Measurements from ENCODE around the gene CDH6.

CDH6 gene

DNA sequence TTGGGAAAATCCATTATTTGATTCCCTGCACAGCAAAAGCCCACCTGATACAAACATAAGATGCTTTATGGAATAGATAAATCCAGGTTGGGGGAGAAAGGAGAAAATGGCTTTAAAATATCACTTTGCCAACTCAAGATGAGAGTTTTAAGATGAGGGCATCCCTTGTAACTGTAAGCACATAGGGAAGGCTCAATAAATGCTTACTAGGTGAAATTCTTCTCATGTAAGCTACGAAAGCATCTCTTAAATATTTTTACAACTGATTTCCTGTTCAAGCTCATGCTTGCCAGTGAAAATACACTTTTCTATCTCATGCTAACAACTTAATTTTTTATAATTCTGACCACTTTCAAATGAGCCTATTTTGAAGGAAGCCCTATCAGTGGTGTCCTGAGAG is 11.5 kb downstream of the CDH6 start:
- FAIRE-seq: no peak

DNA sequence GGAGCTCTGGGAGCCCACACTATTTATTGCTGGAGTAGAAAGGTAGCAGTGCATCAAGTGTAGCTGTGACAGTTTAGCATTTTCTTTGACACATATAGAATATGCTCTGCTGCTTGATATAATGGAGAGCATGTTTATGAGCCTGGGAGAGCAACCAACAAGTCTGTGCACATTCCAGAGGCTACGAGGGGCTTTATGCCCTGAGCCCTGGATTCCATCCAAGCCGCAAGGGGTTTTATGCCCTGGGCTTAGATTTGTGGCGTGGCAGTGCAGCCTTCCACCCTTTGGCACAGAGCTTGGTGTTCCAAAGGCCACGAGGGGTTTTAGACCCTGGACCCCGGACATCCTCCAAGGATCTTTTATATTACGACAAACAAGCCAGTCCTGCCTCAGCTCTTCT is 14.6 kb downstream of the CDH6 start:
- no peak for FAIRE-seq

DNA sequence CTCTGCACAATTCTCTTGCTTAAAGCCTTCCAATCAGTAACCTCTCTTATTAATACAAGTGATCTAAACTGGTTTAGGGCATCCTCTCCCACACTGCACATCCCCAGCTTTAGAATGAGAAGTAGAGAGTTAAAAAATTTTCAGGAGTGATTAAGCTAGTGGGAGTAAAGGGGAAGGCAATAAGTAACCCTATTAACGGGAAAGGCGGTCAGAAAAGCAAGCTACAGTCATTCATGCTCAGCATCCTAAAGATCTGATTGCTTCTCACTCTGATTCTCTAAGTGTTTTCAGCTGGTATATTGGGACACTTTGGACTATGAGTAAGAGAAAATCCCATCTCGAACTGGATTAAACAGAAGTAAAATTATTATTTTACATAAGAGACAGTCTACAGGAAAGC is 15.8 kb downstream of the CDH6 start:
- FAIRE-seq: no peak

DNA sequence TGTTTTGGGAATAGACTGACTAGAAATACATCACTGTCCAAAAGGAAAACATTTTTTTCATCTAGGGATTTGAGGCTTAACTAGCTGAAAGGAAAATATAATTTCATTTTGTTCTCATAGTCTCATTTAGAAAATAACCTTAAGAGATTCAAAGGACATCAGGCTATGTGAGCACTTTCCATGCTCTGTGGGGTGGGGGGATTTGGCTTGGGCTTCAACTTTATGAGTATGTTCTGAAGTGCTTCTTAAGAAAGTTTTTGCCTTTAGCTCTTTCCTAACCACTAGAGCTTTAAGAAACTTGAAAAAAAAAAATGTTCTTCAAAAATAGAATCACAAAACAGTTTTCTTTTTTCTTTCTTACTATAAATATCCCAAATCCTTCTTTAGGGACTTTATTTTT is 17.6 kb downstream of the CDH6 start:
- FAIRE-seq: no peak

DNA sequence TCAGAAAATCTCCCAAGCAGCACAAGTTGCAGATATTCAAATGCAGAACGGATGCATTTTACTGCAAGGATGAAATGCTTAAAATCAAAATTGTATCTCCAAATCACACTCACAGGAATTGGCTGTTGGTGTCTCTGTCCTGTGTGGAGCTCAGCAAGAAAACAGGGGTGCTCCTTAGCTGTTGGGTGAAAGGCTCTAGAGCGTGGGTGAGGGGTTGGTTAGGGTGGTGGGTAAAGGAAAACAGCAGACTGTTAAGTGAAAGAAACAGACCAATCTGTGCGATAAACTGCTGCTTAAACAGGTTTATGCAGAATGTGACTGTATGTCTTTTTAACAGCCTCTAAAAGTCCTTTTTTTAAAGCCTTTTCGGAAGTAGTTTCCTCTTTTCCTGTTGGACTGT is 19.8 kb downstream of the CDH6 start:
- no peak for FAIRE-seq

DNA sequence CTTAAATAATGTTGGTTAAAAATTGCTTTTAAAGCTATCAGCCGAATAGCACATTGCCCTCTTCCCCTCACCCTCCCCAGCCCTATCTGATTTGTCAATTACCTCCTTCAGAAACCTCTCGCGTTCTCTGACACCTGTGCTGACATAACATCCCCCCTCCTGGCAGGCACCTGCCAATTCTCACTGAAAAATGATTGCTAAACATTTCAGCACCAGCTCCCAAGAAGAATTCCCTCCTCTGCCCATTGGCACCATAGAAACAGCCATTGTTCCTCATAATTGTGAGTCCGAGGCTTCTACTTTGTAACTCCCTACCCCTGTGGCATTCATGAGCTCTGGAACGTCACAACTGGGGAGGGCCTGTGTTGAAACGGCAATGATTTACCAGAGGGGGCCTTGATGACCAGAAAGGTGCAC is 20.2 kb downstream of the CDH6 start:
- no peak for FAIRE-seq

DNA sequence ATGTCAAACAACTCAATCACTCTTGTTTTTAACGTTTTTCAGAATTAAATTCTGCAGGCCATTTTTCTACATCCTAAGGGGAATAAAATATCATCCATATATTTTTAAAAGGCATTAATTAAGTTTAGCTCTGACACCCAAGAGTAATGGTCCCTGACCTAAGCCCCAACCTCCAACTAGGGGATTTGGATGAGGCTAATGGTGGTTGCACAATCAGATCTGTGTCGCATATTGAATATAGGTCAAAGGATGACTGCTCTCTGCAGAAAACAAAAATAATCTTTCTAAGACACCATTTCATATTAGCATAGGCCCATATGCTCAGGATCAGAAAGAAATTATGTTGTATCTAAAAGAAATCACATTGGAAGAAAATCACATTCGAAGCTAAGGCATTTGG is 20.7 kb downstream of the CDH6 start:
- FAIRE-seq: no peak

DNA sequence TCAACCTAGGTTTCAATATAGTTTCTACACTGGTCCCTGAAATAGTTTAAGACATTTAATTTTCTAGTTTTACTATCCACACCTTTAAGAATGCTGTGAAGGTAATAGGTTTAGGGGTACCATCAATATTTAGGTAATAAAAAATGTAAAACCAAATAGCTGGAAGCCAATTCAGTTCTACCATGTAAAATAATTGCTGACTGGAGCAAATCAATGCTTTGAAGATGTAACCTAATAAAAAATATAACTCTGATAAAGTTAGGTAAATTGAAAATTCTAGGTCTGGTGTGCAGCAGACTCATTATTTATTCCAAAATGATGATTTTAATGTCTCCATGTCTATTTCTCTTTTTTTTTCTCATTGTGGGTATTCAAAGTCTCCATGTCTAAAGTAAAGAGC is 21.8 kb downstream of the CDH6 start:
- no peak for FAIRE-seq

DNA sequence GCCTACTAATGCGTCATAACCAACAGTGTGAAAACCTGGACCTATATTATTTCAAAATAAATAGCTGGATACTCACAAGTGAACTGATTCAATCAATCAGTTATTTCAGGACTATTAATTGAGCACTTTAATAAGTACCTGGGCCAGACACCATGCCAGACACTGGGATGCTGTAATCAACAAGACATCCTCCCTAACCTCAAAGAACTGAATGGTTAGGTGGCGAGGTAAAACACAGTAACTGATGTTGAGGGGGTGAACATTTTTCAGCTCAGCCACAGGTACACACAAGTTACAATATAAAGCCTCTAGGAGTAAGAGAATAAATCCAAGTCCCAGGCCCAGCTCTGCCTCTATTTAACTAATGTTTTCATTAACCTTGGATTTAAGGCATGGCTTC is 24.0 kb downstream of the CDH6 start:
- FAIRE-seq: no peak

DNA sequence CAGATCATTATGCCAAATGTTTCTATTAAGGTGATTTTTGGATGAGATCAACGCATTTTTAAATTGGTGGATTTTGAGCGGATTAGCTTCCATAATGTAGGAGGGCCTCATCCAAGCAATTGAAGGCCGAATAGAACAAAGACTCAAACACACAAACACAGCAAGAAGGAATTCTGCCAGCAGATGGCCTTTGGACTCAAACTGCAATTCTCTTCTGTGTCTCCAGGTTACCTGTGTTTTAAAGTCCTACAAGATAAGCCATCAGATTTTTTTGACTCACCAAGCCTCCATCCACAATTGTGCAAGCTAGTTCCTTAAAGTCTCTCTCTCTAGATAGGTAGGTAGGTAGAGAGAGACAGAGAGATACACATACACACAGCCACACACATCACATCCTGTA is 25.5 kb downstream of the CDH6 start:
- FAIRE-seq: no peak

DNA sequence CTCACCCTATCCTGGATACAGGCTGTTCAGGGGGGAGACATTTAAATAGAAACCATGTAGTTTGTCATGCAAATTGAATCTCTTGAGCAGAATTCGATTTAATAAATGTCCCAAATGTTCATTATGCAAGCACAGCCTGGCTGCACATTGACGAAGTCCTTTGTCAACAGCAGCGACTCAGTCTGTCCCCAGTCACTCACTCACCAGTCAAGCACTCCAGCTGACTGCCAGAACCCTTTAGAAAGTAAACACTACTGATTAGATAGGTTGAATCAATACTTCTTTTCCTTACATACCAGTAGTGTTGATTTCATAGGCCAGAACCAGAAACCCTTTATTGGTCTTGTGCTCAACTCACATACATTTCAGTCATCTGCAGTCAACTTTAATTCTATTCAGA is 27.5 kb downstream of the CDH6 start:
- FAIRE-seq: no peak

DNA sequence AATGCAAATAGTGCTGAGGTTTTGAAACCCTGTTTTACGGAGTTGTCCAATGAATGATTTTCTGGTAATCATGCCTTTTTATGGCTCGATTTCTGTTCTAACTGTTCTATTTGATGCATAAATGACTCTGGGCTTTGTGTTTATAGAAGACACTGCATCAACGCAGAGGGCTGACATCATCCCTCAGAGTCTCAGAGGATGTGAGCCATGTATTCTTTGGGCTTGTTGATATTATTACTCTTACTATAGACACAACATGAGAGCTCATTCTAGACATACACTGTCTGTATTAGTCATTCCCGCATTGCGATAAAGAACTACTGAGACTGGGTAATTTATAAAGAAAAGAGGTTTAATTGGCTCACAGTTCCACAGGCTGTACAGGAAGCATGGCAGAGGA is 31.6 kb downstream of the CDH6 start:
- FAIRE-seq: no peak

DNA sequence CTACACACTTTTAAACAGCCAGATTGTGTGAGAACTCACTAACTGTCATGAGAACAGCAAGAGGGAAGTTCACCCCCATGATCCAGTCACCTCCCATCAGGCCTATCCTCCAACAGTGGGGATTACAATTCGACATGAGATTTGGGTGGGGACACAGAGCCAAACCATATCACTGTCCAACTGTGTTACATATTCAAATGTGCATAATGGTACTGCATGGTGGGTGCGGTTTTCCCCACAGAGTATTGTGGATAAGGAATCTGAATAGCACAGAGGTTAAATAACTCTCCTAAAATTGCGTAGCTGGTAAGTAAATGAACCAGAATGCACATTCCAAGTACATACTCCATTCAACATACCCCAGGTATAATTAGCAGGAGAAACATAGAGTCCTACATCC is 32.1 kb downstream of the CDH6 start:
- FAIRE-seq: no peak

DNA sequence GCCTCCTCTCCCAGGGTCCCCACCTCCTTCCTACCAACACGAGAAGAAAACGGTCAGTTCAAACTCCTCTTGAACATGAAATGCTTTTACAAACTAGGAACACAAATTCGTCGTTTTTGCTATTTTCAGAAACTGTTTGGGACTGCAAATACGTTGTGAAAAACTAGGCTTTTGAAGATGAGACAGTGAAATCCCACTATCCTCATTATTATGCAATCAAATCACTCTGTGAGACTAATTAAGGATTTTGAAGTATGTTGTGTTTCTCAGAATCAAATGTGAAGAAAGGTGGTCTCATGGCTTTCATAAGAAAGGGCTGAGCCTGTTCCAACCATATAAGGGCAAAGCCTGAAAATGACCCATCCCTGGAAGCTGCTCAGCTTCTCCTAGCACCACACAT is 33.2 kb downstream of the CDH6 start:
- FAIRE-seq: no peak

DNA sequence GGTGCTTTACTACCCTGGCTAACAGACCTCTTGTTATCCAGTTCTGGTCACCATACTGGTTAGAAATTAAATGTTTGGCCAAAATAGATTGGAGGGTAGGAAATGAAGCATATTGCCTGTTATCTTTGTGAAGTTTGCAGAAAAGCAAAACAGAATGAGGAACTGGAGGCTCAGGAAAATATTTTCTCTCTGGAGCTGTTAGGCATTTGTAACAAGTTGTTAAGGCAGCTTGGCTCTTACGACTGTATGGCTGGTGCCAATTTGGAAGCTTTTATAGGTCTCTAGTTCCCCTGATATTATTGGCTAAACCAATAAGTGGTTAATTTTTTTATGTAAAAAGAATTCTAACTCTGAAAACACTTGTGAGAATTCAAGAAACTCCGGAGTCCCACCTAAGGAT is 35.8 kb downstream of the CDH6 start:
- FAIRE-seq: no peak

DNA sequence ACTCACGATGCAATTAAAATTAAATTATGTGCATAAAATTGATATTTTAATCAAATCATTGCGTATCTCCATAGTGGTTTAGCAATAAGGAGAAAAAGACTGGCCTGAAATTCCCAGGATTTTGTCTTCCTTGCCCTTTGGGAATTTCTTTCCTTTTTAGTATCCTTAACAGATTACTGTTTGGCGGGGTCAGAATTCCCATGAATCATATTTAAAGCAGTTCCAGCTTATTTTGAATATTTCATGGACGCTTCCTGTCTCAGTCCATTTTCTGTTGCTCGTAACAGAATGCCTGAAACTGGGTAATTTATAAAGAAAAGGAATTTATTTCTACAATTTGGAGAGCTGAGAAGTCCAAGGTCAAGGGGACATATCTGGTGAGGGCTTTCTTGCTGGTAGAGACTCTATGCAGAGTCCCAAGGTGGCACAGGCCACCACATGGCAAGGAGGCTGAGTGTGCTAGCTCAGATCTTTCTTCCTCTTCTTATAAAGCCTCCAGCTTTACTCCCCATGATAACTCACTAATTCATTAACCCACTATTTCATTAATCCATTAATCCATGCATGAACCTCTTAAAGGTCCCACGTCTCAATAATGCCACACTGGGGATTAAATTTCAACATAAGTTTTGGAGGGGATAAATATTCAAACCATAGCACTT is 37.8 kb downstream of the CDH6 start:
- no peak for FAIRE-seq

DNA sequence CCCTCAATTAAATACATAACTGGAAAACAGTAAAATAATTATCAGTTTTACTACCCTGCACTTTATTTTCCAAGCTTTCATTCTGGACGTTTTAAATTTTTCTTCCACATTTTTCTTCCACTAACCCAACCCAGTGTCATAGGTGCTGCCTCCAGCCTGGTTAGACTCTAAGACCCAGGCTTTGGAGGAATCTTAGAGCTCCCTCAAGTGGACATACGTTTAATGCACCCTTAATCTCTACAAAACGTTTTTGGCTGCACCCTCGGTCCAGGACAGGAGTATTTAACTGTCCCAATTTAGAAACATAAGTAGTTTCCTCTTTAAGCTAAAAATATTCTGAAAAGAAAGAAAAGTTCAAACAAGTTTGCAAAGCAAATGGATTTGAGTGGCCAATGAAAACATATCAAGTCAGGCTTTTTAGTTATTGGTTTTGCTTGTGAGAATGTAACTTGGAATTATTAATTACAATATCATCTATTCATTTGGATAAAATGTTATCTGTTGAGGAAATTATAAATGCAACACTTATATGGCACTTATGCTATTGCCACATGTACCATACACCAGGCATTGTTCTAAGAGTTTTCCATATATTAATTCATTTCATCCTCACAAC is 38.9 kb downstream of the CDH6 start:
- FAIRE-seq: no peak

DNA sequence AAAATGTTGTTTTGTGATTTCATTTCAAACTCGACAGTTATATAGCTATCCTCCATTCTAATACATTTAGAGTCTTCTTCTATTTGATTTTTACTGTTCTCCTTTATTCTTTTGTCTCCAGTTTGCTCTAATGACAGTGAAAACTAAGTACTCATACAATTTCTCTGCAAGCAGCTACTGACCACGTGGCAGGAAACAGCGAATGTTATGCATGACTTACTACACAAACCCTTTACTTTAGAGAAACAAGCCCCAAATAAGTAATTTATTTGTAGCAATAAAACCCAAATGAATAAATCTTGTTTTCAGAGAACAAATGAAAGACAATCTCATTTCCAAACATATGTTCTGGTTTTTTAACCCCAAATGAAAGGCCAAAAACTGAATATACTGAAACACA is 41.9 kb downstream of the CDH6 start:
- no peak for FAIRE-seq

DNA sequence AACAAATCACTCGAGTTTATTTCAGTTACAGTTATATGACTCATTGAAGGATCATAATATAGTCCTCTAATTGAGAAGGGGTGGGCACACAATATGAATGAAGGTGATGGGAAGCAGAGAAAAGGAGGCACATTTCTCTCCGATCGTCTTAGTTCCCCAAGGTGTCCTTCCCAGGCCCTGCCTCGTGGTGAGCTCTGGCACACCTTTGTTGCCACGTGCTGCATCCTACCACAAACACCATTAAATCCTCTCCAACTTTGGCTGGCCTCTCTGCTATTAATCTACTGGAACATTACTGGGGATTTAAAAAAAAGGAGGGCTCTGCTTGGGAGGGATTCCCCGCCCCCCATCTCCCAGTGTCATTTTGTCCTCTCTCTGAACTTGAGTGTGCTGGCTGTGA is 42.9 kb downstream of the CDH6 start:
- FAIRE-seq: no peak

DNA sequence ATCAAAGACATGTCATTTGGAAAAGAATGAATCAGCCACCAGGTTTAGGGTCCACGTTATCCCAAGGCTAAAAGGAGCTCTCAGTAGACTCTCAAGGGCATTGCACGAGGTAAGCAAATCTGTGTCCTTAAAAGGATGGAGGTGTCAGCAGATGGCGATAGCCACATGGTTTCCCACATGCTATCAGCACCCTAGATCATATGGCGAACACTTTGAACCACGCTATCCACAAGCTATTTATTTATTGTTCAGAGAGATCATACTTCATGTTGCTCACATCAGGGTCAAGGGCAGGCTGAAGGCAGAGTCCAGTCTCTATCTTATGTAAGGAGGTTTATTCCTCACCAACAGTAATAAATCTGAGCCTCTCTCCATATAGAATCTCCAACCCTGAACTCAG is 43.7 kb downstream of the CDH6 start:
- FAIRE-seq: no peak

DNA sequence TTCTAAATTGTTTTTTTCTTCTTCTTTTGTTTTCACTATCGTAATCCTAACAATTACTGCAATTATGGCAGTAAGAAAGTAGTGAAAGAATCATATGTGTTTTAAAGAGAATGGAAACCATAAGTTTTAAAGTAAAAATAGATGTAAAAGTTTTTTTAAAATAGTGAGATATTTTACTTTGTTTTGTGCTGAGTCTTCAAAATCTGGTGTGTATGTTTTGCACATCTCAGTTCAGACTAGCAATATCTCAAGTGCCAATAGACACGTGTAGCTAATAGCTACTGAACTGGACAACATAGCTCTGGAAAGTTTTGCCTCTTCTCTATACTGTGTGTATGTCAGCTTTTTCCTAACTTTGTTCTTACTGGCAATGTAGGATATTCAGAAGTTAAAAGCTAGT is 45.0 kb downstream of the CDH6 start:
- no peak for FAIRE-seq

DNA sequence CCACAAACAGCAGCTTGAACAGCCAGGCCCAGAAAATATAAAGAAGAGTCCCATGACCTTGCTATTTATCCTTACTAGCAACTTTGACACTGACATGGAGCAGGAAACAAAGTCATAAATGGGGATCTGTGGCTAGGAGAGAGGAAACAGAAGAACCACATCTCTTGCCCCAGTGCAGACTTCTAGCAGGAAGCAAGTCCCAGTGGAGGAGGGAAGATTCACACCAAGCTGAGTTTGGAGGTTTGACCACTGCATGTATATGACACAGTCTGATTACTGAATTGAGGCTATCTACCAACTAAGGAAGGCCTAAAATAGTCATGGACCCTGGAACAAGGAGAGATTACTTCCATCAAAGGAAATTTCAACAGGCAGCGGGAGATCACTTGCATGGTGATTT is 51.4 kb downstream of the CDH6 start:
- no peak for FAIRE-seq

DNA sequence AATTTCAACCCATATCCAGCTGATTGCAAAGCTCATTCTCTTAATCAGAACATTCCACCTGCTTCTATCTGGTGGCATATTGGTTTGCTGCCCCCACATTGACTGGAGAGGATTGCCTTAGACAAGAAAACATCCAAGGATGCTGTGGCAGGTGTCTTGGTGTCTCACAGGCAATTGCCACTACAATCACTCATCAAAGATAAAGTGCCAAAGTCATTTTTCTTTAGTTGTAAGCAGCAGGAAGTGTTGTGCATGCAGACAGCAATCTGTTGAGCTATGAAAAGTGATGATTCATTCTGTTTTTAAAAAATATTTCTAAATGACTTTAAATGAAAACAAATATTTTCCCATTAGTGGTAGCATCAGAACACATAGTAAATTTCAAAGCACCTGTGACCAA is 53.9 kb downstream of the CDH6 start:
- no peak for FAIRE-seq

DNA sequence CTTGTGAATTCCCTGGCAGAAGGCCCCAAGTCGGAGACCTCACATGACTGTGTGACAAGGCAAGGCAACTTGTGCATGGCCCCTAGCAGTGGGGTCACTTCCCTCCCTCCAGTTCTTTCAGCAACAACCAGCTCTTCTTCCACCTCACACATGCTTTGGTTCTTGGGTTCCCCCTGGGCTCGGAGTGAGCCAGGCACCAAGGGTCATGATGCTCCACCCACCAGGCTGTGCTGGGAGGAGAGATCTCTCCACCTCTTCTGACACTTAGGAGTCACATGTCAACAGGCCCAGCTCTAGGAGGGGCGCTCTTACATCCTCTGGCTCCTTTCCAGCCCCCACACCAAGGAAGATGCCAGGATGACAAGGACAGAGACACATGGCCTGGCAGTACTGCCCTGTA is 56.7 kb downstream of the CDH6 start:
- no peak for FAIRE-seq

DNA sequence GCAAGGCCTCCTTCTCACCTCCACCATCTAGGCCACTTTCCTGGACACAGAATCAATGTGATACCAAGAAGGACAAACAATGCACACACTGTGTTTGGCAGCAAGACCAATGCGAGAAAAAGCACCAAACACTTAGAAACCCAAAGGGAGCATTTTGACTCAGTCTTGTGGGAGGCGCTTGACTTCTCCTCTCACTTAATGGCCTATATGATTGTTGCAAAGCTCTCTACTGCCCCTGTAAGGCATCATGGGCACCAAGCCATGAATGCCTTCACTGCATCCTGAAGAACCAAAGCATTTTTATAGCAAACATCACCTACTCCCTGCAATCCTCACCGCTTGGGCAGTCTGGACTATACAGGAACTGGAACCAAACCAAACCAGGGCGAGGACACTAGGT is 57.5 kb downstream of the CDH6 start:
- no peak for FAIRE-seq
